HG03378 (cell line): ENCODE results near the gene TMA7.

ENCODE experiments used
- ATAC-seq: cut with Tn5 transposase; IDR thresholded peaks from one replicate; pipeline ENCODE4 v1.9.1; 2021; ENCODE audit warnings: mild to moderate bottlenecking, moderate library complexity; ENCODE audit not compliant: unreplicated experiment

TMA7 gene

GRCh38 chr3:48408823-48409281 lies 31.2 kb upstream of the TMA7 start:
- no peak for ATAC-seq

DNA sequence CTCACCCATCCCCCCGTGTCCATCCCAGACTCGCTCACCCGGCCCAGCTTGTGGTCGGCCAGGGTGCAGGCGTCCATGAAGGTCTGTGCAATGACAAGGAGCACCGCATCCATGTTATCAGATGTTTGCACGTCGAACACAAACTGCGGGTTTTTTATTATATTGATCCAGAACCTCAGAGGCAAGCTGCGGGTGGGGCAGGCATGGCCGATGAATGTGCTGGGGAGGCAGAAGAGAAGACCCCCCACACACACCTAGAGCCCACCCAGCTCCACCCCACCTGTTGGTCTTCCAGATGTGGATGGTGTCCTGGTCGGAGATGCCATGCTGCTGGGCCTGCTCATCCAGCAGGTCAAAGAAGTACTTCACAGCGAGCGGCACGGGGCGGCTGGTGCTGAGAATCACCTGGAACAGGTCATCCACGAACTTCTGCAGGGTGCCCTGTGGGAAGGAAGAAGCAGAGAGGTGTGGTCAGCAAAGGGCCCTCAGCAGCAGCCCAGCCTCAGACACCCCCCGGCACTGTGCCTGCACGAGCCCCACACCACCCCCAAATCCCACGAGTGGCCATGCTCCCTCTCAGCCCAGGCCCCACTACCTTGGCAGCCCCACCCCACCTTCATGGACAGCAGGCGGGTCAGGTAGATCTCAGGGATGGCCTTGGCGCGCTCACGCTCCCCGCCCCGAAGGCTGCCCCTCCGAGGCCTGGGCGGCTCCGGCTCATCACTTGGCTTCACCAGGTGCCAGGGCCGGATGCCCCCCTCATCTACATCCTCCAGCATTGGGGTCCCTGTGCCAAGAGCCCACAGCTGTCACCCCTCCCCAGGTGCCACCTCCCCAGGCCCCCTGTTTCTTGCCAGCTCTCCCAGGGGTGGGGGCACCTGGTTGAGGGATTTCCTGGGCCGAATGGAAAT lies 30.5 kb upstream of the TMA7 start:
- ATAC-seq: no peak

DNA sequence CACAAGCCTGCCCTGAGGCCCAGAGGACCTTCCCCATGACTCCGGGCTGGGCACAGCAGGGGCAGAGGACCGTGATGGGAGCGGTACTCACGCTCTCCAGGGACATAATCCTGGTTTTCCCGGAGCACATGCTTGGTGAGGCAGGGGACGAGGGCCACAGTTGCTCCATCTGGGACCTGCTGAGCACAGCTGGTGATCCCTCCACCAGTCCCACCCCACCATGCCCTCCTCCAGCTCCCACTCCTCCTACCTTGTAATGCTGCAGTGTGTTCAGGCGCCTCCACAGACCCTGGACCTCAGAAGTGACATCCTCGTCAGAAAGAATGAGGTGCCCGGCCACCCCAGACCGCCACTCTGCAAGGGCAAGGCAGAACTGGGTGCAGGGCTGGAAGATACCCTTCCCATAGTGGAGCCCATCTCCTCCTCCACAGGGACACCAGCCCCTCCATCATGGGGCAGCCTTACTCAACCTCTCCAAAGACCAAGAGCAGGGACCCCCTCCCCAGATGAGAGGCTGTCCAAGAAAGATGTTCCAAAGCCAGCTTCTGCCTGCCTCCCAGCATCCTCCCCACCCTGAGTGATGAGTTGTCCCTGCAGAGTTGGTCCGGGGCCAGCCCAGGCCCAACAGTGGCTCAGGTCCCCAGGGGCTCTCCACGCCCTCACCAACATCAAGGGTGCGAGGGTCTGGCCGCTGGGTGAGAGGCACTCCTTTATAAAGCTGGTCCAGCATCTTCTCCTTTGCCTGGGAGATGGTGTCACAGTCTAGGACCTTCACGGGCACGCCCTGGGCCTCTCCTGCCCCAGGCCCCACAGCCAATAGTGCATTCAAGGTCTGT lies 29.6 kb upstream of the TMA7 start:
- ATAC-seq: no peak

DNA sequence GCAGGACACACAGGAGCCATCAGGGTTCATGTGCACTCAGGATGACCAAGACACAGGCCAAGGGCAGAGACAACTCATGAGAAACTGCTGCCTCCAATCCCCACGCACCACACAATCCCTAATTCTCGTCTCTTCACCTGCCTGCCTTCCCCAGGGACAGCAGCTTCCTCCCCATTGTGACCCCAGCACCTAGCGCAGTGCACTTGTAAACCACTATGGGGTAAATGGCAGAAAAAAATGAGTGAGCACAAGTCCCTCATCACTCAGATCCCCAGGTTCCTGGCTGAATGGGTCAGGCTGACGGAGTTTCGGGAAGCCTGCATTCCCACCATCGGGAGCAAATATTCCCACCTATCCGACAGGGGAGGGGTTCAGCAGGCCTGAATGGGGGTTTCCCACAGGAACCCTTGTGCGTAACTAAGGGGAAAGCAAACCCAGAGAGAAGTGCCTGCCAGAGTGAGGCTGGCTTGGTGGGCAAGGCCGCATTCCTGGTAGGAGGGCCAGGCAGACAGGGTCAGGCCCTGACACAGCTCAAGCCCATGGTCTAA lies 28.9 kb upstream of the TMA7 start:
- ATAC-seq: no peak

GRCh38 chr3:48411606-48412374 lies 28.3 kb upstream of the TMA7 start:
- ATAC-seq: no peak

DNA sequence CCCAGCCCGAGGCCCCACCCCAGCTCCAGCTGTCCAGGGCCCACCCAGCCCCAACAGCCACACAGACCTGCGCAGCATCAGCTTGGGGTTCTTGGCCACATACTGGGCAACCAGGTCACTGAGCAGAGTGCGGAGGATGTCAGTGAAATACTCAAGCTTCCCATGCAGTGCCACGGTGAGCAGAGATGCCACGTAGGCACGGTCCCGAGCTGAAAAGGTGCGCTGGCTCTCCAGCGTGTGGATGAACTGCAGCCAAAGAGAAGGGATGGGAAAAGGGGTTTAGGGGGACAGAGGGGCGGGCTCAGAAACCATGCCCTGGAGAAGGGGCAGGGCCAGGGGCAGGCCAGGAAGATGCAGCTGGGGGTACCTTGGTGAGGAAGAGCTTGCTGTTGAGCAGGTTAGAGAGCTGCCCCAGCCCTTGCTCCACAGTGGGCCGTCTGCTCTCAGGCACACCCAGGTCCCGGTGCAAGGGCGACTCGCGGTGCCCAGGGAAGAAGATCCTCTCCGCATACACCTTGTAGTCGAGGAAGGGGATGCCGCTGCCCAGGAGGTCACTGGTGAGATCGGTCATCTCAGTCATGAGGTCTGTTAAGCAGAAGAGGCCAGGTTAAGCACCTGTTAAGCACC lies 27.6 kb upstream of the TMA7 start:
- no peak for ATAC-seq

DNA sequence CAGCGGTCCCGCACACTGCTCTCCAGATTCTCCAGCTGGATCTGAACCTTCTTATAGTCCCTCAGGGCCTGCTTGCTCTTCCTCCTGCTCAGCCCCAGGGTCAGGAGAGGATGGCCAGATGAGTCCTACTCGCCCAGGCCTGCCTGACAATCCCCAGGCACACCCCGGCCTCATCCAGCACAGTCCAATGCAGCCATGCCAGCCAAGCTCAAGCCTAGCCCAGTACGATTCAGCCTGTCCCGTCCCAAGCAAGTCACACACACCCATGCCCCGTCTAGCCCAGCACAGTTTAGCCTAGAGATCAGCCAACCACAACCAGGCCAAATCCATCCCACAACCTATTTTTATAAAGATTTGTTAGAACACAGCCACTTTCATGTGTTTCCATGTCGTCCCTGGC lies 27.0 kb upstream of the TMA7 start:
- no peak for ATAC-seq

DNA sequence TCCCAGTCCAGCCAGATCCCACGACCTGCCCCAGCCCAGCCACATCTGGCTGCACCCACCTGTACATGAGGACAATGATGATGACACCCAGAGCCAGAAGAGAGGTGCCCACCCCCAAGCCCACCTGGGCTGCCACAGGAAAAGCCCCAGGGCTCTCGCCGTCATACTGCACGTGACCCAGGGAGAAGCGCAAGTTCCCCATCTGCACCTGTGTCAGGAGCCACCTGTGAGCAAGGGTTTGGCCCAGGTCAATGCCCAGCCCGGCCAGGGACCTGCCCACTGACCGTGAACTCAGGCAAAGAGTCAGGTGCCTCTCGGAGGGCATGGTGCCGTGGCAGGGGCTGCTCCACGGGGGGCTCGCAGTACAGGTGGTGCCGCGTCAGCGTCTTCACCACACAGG lies 26.4 kb upstream of the TMA7 start:
- ATAC-seq: no peak

GRCh38 chr3:48414376-48415250 lies 25.4 kb upstream of the TMA7 start:
- ATAC-seq: no peak

- no peak for ATAC-seq
These were observed 24.7 kb upstream of the TMA7 start for GRCh38 chr3:48415251-48415953.

DNA sequence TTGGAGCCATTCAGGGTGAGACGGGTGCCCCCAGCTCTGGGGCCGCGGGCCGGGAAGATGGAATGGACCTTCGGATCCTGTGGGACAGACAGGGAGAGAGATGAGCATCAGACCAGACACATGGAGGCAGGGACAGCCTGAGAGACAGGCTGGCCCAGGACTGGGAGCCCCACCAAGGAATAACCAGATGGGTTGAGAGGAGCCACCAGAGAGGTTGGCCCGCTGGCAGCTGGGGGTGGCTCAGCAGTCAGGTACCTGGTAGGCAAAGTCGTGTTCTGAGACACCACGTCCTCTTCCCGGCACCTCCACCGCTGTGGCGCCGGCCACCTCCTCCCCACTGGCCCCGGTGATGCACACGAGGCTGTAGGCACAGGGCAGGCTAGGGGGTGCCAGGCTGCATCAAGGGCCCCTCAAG lies 24.0 kb upstream of the TMA7 start:
- no peak for ATAC-seq

DNA sequence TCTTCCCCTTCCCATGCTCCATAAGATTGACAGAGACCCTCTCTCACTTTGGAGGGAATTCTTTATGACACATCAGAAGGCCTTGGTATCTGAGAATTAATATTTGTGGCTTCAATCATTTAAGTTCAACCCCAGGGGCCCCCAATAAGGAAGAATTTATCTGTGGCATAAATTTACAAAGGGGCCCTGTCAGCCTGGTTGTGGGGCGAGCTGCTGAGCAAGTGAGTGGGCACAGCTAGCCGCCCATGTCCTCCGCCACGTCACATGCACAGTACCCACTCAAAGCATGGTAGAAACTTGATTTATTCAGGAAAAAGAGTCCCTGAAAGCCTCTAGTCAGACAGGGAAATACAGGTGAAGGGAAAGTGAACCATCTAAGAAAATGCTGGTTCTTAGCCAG lies 23.5 kb upstream of the TMA7 start:
- ATAC-seq: no peak

GRCh38 chr3:48417529-48418108 lies 22.4 kb upstream of the TMA7 start:
- no peak for ATAC-seq

DNA sequence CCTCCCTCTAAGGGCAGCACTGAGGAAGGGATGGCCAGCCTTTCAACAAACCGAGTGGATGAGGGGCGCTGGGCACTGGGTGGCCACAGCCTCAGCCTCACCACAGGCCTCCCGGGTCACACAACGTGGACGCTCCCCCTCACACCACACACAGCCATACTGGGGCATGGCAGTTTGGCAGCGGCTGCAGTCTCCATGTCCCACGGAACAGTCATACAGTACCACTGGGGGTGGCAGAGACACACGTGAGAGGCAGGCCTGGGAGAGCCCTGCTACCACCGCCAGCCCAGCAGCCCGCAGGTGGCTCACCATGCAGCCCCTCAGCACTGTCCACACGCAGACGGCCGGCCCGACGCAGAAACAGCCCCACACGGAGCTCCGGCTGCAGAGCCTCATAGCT lies 21.9 kb upstream of the TMA7 start:
- no peak for ATAC-seq

DNA sequence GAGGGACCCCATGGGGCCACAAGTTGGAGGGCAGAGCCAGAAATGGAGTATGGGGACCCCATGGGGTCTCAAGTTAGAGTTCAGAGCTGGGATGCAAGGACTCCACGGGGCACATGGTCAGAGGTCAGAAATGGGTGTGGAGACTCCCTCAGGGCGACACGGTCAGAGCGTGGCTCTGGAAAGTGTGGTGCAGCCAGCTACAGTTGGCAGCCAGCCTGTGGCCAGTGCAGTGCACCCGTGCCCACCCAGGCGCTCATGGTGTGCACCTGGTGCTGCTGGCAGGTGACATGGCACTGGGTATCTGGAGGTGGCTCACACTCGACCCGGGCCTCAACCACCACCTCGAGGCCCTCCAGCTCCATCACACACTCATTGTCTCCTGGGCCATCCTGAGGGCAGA lies 21.4 kb upstream of the TMA7 start:
- ATAC-seq: no peak

GRCh38 chr3:48419149-48419548 lies 20.9 kb upstream of the TMA7 start:
- ATAC-seq: no peak

DNA sequence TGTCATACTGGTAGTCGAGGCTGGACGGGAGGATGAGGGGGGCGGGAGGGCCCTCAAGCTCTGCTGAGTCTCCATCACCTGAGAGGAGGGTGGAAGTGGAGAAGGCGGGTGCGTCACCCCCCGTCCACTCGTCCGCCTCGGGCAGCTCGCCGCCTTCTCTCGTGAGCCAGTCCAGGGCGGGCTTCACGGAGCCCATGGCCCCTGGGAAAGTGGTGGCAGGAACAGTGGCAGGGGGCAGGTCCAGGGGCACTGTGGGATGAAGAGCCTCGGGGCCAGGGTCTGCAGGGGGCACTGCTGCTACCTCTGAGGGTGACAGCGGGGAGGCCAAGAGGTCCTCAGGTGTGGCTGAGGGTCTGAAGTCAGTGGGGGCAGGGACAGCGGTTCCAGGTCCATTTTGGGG lies 20.5 kb upstream of the TMA7 start:
- no peak for ATAC-seq

GRCh38 chr3:48420561-48420960 lies 19.5 kb upstream of the TMA7 start:
- ATAC-seq: no peak
